Natural killer cell (primary cell): ENCODE results near the gene ABHD3. TPM values are rescaled to one million over a fixed set of nuclear protein-coding genes. Genes with fewer than 3 reads are reported as not detected.
"Not testable (repeated sequence)": the region's sequence is repeated elsewhere in the genome, so short reads cannot be mapped to it uniquely, and the experiment has no call there.

ENCODE experiments used
- ATAC-seq, 3 donors: fragments of 150-1000 bp in 2 of 3; fragments of 200-7000 bp in 1 of 3; cut with Tn5 transposase; 1 replicate in 1 of 3; 2 replicates in 2 of 3; pipeline ENCODE4 v1.10.0; 2021; ENCODE audit warnings: mild to moderate bottlenecking in 2 of 3, moderate library complexity in 2 of 3
- DNase-seq, 2 donors: peaks; one replicate each; pipeline versions ENCODE4 v3.0.0 to v3.0.0-alpha.2; 2013 to 2021; ENCODE audit warnings: mixed read lengths in 1 of 2
- H3K27ac ChIP-seq: one replicate; pipeline ENCODE4 v1.5.1; 2013; ENCODE audit warnings: mild to moderate bottlenecking, low read length
- H3K27me3 ChIP-seq: one replicate; pipeline ENCODE4 v1.6.1; 2013; ENCODE audit warnings: low read length; ENCODE audit not compliant: control insufficient read depth, insufficient read depth
- H3K36me3 ChIP-seq: one replicate; pipeline ENCODE4 v1.6.1; 2013; ENCODE audit warnings: low read length; ENCODE audit not compliant: control insufficient read depth, insufficient read depth
- H3K4me1 ChIP-seq: one replicate; pipeline ENCODE4 v1.6.1; 2013; ENCODE audit warnings: low read length; ENCODE audit not compliant: control insufficient read depth, insufficient read depth
- H3K4me3 ChIP-seq: one replicate; pipeline ENCODE4 v1.5.1; 2013; ENCODE audit warnings: low read length
- H3K9me3 ChIP-seq: one replicate; pipeline ENCODE4 v1.6.1; 2013; ENCODE audit warnings: low read length; ENCODE audit not compliant: control insufficient read depth, insufficient read depth
- H3K27ac Mint-ChIP-seq, 2 donors: one replicate each; pipeline ENCODE4 v1.8.0; 2022; ENCODE audit warnings: mild to moderate bottlenecking in 2 of 2, mixed read lengths in 2 of 2, moderate library complexity in 1 of 2
- H3K27me3 Mint-ChIP-seq, 2 donors: one replicate each; pipeline ENCODE4 v1.8.0; 2022; ENCODE audit warnings: low read depth in 2 of 2, mixed read lengths in 2 of 2
- H3K36me3 Mint-ChIP-seq: one replicate; pipeline ENCODE4 v1.8.0; 2022; ENCODE audit warnings: mixed read lengths
- H3K4me1 Mint-ChIP-seq, 2 donors: one replicate each; pipeline ENCODE4 v1.8.0; 2022; ENCODE audit warnings: mixed read lengths in 2 of 2
- H3K4me3 Mint-ChIP-seq: one replicate; pipeline ENCODE4 v1.8.0; 2022; ENCODE audit warnings: mild to moderate bottlenecking, moderate library complexity, mixed read lengths
- H3K9me3 Mint-ChIP-seq, 2 donors: one replicate each; pipeline ENCODE4 v1.8.0; 2022; ENCODE audit warnings: mixed read lengths in 2 of 2
- WGBS: methylation state at CpG from one replicate; pipeline ENCODE4 v1.1.7; 2013; ENCODE audit warnings: missing lambda C conversion rate; ENCODE audit not compliant: insufficient coverage; 5-methylcytosine and 5-hydroxymethylcytosine counted together
- intact Hi-C: fragments of 100-400 bp; cut with micrococcal nuclease; formaldehyde crosslinking; loops from one replicate; pipeline ENCODE4 v1.14.2; 2022
- total RNA-seq, 4 donors: library from RNA; stranded (reverse); fragments of 120-200 nt in 1 of 4; gene quantifications; one replicate each; pipeline versions ENCODE4 v1.2.3 to v1.2.4, GENCODE V29; 2013 to 2022
- TF ChIP-seq, protein P1 (sequence below): fragments of 200-600 bp; IDR thresholded peaks from one replicate; pipeline ENCODE4 v1.8.0; 2022; ENCODE audit warnings: antibody characterized with exemption

ABHD3 gene
- total RNA-seq, 3 donors from 2014 or later (not counting 1 experiment from before 2014, with no cell fraction given) = 39.9 to 47.3 (median 45.0) TPM

DNA sequence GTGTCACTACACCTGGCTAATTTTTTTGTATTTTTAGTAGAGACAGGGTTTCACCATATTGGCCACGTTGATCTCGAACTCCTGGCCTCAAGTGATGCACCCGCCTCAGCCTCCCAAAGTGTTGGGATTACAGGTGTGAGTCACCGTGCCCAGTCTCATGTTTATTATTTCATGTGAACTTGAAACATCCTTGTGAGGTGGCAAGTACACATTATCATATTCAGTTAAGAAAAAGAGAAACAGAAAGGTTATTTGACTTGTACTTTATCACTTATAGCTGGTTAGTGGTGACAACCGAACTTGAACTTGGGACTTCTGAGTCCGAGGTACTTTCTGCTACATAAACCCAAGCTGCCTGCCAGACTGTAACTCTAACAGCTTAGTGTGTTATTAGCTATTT is 24.4 kb downstream of the ABHD3 start:
- Mint-ChIP-seq H3K27ac (no peak overlapping the region), H3K27me3 (no peaks in the 10 kb centered on the region), H3K4me1 (peaks cover 0 to 4% of the 10 kb centered on the region in 2 donors), H3K4me3 (no peak overlapping the region), H3K36me3 (no peaks in the 10 kb centered on the region), H3K9me3 (no peaks in the 10 kb centered on the region)
- 97% methylated on average over 6 of the region's 6 CpGs for WGBS
- Histone ChIP-seq H3K27ac (no peak overlapping the region), H3K4me3 (no peak overlapping the region), H3K4me1 (peaks cover 11% of the 10 kb centered on the region), H3K9me3 (no peaks in the 10 kb centered on the region), H3K36me3 (no peaks in the 10 kb centered on the region), H3K27me3 (no peaks in the 10 kb centered on the region)
- no peak for DNase-seq
- intact Hi-C loops = no loop called here
- ATAC-seq = no peak
- TF ChIP-seq, protein P1, sequence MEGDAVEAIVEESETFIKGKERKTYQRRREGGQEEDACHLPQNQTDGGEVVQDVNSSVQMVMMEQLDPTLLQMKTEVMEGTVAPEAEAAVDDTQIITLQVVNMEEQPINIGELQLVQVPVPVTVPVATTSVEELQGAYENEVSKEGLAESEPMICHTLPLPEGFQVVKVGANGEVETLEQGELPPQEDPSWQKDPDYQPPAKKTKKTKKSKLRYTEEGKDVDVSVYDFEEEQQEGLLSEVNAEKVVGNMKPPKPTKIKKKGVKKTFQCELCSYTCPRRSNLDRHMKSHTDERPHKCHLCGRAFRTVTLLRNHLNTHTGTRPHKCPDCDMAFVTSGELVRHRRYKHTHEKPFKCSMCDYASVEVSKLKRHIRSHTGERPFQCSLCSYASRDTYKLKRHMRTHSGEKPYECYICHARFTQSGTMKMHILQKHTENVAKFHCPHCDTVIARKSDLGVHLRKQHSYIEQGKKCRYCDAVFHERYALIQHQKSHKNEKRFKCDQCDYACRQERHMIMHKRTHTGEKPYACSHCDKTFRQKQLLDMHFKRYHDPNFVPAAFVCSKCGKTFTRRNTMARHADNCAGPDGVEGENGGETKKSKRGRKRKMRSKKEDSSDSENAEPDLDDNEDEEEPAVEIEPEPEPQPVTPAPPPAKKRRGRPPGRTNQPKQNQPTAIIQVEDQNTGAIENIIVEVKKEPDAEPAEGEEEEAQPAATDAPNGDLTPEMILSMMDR = no peak

DNA sequence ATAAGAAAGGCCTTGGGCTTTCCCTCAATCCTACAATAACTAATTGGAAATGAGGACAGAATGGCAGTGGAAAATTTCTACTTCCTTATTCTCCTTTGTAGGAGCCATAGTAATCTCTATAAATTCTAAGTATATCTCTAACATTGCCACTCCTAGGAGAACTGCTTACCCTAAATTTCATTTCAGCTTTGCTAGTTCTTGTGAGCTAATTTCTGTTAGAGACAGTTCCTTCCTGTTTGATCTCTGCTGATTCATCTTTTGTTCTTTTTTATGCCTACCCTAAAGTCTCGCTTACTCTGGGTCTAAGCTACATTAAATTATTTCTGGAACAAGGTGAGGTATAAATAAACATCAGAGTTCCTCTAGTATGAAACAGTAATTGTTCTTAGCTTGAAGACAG is 25.7 kb downstream of the ABHD3 start:
- Histone ChIP-seq H3K4me1 (peaks cover 11% of the 10 kb centered on the region), H3K36me3 (no peaks in the 10 kb centered on the region), H3K9me3 (no peaks in the 10 kb centered on the region), H3K27ac (no peak overlapping the region), H3K4me3 (no peak overlapping the region), H3K27me3 (no peaks in the 10 kb centered on the region)
- no peaks in the 10 kb centered on the region for H3K36me3 Mint-ChIP-seq
- H3K4me1 Mint-ChIP-seq = no peaks in the 10 kb centered on the region
- ATAC-seq = no peak
- DNase-seq = no peak
- no peaks in the 10 kb centered on the region for H3K27me3 Mint-ChIP-seq
- 50% methylated on average over 1 of the region's 1 CpG for WGBS
- no peak overlapping the region for H3K27ac Mint-ChIP-seq
- intact Hi-C loops = no loop called here
- H3K9me3 Mint-ChIP-seq = no peaks in the 10 kb centered on the region
- no peak overlapping the region for H3K4me3 Mint-ChIP-seq
- TF ChIP-seq, protein P1 = no peak

DNA sequence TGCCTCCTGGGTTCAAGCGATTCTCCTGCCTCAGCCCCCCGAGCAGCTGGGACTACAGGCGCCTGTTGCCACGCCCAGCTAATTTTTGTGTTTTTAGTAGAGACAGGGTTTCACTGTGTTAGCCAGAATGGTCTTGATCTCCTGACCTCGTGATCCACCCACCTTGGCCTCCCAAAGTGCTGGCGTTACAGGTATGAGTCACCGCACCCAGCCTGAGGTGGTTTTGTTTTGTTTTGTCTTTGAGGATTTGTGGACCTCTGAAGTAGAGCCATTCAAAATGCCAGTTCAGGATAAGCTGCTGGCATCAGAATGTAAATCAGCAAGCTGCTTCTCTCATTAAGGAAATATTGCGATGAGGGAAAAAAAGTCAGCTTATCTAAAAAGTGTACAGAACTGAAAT is 29.2 kb downstream of the ABHD3 start:
- intact Hi-C loops, H3K4me1 ChIP-seq, H3K27me3 ChIP-seq, H3K36me3 Mint-ChIP-seq, H3K4me3 Mint-ChIP-seq, H3K36me3 ChIP-seq, H3K27me3 Mint-ChIP-seq, DNase-seq, H3K27ac Mint-ChIP-seq, H3K9me3 Mint-ChIP-seq, H3K4me1 Mint-ChIP-seq, H3K27ac ChIP-seq, H3K4me3 ChIP-seq, ATAC-seq, H3K9me3 ChIP-seq: not testable (repeated sequence)
- 88% methylated on average over 8 of the region's 8 CpGs for WGBS

DNA sequence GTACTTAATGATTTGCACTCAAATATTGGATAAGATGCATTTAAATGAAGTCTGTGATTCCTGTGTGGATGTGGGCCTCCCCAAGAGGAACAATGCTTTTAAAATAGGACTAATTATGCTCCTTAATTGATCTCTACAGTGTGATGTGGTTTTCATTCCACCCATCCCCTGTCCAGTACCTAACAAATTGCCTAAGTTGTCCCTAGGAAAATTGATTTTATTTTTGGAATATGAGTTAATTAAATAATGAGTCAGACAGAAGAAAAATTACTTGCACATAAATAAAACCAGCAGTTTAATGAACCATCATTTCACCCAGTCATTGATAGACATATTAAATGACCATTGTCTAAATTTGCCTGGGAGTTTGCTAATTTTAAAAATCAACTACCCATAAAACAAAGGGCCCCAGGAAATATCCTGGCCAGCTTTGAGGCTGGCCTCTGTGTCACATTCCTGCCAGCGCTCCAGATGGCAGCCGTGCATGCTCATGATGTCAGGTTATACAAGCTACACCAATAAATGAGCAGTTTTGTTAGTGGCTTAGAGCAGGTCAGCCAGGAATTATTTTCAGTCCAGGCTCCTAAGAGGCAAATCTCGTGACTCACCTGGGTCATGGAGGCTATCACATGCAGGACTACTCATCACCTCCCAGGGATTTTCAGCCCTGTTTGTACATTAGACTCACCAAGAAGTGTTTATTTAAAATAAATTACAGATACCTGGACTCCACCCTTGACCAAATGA is 31.9 kb downstream of the ABHD3 start:
- Histone ChIP-seq H3K36me3 (no peaks in the 10 kb centered on the region), H3K4me3 (no peak overlapping the region), H3K4me1 (no peaks in the 10 kb centered on the region), H3K27ac (no peak overlapping the region), H3K27me3 (no peaks in the 10 kb centered on the region), H3K9me3 (no peaks in the 10 kb centered on the region)
- H3K36me3 Mint-ChIP-seq = no peaks in the 10 kb centered on the region
- no peak for DNase-seq
- no peaks in the 10 kb centered on the region for H3K9me3 Mint-ChIP-seq
- 97% methylated on average over 3 of the region's 3 CpGs for WGBS
- H3K4me1 Mint-ChIP-seq = peaks cover 0 to 8% of the 10 kb centered on the region in 2 donors
- intact Hi-C loops = no loop called here
- H3K27ac Mint-ChIP-seq = no peak overlapping the region
- TF ChIP-seq, protein P1 = no peak
- H3K27me3 Mint-ChIP-seq = no peaks in the 10 kb centered on the region
- no peak overlapping the region for H3K4me3 Mint-ChIP-seq
- no peak for ATAC-seq
